C4-2B (cell line): ENCODE measurements around the gene KPNA5.

Experiments
- H3K27ac ChIP-seq: fragments of 450-650 bp; 2 replicates; pipeline ENCODE4 v1.5.1; 2017
- ZFX ChIP-seq: fragments of 450-650 bp; IDR thresholded peaks from 2 replicates; pipeline ENCODE4 v1.6.1; 2017
- TF ChIP-seq, protein P1 (sequence below): fragments of 450-650 bp; conservative IDR thresholded peaks from 2 replicates; pipeline ENCODE4 v1.5.1; 2017; ENCODE audit warnings: mild to moderate bottlenecking

Gene KPNA5

GRCh38 chr6:116680880-116681672, at the start of gene KPNA5:
TSS of gene KPNA5 (plus strand) at chr6:116681211. CDS start at chr6:116681335, 124 bp downstream.
- peak within 1 kb of the TSS; percentile 75 for H3K27ac ChIP-seq
- no peak for TF ChIP-seq ZFX
- TF ChIP-seq, protein P1, sequence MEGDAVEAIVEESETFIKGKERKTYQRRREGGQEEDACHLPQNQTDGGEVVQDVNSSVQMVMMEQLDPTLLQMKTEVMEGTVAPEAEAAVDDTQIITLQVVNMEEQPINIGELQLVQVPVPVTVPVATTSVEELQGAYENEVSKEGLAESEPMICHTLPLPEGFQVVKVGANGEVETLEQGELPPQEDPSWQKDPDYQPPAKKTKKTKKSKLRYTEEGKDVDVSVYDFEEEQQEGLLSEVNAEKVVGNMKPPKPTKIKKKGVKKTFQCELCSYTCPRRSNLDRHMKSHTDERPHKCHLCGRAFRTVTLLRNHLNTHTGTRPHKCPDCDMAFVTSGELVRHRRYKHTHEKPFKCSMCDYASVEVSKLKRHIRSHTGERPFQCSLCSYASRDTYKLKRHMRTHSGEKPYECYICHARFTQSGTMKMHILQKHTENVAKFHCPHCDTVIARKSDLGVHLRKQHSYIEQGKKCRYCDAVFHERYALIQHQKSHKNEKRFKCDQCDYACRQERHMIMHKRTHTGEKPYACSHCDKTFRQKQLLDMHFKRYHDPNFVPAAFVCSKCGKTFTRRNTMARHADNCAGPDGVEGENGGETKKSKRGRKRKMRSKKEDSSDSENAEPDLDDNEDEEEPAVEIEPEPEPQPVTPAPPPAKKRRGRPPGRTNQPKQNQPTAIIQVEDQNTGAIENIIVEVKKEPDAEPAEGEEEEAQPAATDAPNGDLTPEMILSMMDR = no peak

- H3K27ac ChIP-seq = no peak overlapping the region
- no peak for TF ChIP-seq ZFX
- TF ChIP-seq, protein P1 = no peak
These were observed 49.5 kb upstream of the KPNA5 start for GRCh38 chr6:116631379-116631990.

DNA sequence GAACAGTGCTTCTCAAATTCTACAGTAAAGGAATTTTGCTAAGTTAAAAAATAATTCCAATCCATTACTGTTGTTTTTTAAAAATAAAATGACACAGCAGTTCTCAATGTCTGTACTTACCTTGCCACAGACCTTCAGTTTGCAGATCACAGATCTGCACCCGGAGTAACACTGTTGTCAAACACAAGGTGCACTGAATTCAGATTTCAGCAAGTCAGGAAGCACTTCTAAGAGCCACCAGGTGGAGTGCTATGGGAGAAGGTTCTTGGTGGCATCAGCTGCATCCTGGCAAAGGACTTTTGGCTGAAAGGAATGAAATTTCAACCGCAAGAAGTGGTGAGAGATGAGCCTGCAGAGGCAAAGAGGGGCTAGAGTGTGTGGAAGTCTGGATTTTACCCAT, 47.3 kb upstream of the KPNA5 start:
- no peak for TF ChIP-seq ZFX
- TF ChIP-seq, protein P1 = peak; percentile 38

GRCh38 chr6:116648156-116648555, 32.9 kb upstream of the KPNA5 start:
- no peak for TF ChIP-seq ZFX
- TF ChIP-seq, protein P1 = no peak
- H3K27ac ChIP-seq = no peak overlapping the region

More for the DNA sequence above, 47.3 kb upstream of the KPNA5 start:
- no peak overlapping the region for H3K27ac ChIP-seq

- TF ChIP-seq, protein P1 = no peak
- TF ChIP-seq ZFX = no peak
- no peak overlapping the region for H3K27ac ChIP-seq
These were observed 31.9 kb upstream of the KPNA5 start for GRCh38 chr6:116649129-116649528.

DNA sequence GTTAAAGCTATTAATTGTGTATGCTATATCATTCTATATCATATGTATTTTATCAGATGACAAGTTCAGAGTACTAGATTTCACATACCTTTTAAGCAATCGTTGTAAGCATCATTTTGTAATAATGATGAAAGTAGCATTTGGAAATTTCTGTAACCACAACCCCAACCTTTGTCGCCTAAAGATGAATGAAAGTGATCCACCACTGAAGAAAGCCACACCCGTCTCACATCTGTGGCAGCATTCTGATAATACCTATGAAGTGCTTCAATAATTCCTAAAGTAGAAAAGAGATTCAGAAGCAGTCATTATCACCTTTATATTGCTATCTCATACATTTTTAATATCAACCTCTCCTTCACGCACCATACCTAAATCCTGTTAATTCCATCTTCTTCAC, 29.1 kb upstream of the KPNA5 start:
- no peak overlapping the region for H3K27ac ChIP-seq
- TF ChIP-seq ZFX = no peak
- TF ChIP-seq, protein P1 = no peak

DNA sequence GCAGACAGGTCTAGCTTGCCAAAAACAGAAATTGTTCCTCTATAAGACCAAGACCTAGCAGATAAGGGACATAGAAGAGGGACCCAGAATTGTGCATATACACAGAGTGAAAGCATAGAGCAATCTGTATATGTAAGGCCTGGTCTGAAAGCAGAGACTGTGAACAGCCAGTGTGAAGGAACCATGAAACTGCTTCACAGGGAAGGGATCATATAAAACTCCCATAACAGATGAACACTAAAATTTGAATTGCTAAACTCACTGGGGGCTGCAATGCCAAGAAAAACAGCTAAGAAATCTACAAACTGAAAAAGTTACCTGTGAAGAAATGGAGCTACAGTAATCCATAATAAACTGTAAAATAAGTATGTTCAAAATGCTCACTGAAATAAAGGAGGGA, 19.4 kb upstream of the KPNA5 start:
- TF ChIP-seq, protein P1 = no peak
- no peak for TF ChIP-seq ZFX

More for the DNA sequence above, 19.4 kb upstream of the KPNA5 start:
- H3K27ac ChIP-seq = no peak overlapping the region
